ENCODE data around the gene RNASEH2B. TPM values are rescaled to one million over a fixed set of nuclear protein-coding genes. Genes with fewer than 3 reads are reported as not detected.

Gene RNASEH2B
- total and polyA plus RNA-seq, 2 experiments from 2014 or later, result 39.0 to 64.8 TPM

DNA sequence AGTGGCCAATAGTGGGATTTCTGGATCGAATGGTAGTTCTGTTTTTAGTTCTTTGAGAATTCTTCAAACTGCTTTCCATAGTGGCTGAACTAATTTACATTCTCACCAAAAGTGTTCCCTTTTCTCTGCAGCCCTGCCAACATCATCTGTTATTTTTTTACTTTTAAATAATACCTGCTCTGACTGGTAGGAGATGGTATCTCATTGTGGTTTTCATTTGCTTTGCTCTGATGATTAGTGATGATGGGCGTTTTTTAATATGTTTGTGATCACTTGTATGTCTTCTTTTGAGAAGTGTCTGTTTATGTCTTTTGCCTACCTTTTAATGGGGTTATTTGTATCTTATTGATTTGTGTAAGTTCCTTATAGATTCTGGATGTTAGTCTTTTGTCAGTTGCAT, 48.0 kb downstream of the RNASEH2B start:
- peaks cover 15% of the 10 kb centered on the region for H3K4me1 Mint-ChIP-seq

More for the DNA sequence above, 48.0 kb downstream of the RNASEH2B start:
- Histone ChIP-seq H3K27me3 (ENCODE audit: insufficient read depth) (no peaks in the 10 kb centered on the region), H2AFZ (no peak overlapping the region), H3K4me1 (ENCODE audit: insufficient read depth) (no peaks in the 10 kb centered on the region), H3K36me3 (ENCODE audit: insufficient read depth) (no peaks in the 10 kb centered on the region), H3F3A (replicated peaks; ENCODE audit: low read depth) (no peaks in the 10 kb centered on the region), H3K27ac (ENCODE audit: low read depth) (no peak overlapping the region), H3K9me2 (ENCODE audit: insufficient read depth) (no peaks in the 10 kb centered on the region), H3K79me2 (replicated peaks; ENCODE audit: insufficient read depth) (no peaks in the 10 kb centered on the region), H3K4me2 (no peak overlapping the region), H3K4me3 (no peak overlapping the region), H4K20me1 (replicated peaks; ENCODE audit: insufficient read depth) (no peaks in the 10 kb centered on the region)
- H3K27ac Mint-ChIP-seq, result no peak overlapping the region
- TF ChIP-seq ETS1 (IDR thresholded peaks at IDR 0.05) (no peak), ZNF331 (CRISPR knock-in tag; IDR thresholded peaks at IDR 0.05; ENCODE audit: low read depth) (no peak), EZH2phosphoT487 (IDR thresholded peaks at IDR 0.05; ENCODE audit: unreplicated experiment) (no peak), STAT1 (IDR thresholded peaks at IDR 0.05; ENCODE audit: unreplicated experiment) (no peak)
- TF ChIP-seq, protein P1, sequence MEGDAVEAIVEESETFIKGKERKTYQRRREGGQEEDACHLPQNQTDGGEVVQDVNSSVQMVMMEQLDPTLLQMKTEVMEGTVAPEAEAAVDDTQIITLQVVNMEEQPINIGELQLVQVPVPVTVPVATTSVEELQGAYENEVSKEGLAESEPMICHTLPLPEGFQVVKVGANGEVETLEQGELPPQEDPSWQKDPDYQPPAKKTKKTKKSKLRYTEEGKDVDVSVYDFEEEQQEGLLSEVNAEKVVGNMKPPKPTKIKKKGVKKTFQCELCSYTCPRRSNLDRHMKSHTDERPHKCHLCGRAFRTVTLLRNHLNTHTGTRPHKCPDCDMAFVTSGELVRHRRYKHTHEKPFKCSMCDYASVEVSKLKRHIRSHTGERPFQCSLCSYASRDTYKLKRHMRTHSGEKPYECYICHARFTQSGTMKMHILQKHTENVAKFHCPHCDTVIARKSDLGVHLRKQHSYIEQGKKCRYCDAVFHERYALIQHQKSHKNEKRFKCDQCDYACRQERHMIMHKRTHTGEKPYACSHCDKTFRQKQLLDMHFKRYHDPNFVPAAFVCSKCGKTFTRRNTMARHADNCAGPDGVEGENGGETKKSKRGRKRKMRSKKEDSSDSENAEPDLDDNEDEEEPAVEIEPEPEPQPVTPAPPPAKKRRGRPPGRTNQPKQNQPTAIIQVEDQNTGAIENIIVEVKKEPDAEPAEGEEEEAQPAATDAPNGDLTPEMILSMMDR (conservative IDR thresholded peaks at IDR 0.05; ENCODE audit: low read depth in 2 of 2), result no peak
- TF ChIP-seq, protein P2, sequence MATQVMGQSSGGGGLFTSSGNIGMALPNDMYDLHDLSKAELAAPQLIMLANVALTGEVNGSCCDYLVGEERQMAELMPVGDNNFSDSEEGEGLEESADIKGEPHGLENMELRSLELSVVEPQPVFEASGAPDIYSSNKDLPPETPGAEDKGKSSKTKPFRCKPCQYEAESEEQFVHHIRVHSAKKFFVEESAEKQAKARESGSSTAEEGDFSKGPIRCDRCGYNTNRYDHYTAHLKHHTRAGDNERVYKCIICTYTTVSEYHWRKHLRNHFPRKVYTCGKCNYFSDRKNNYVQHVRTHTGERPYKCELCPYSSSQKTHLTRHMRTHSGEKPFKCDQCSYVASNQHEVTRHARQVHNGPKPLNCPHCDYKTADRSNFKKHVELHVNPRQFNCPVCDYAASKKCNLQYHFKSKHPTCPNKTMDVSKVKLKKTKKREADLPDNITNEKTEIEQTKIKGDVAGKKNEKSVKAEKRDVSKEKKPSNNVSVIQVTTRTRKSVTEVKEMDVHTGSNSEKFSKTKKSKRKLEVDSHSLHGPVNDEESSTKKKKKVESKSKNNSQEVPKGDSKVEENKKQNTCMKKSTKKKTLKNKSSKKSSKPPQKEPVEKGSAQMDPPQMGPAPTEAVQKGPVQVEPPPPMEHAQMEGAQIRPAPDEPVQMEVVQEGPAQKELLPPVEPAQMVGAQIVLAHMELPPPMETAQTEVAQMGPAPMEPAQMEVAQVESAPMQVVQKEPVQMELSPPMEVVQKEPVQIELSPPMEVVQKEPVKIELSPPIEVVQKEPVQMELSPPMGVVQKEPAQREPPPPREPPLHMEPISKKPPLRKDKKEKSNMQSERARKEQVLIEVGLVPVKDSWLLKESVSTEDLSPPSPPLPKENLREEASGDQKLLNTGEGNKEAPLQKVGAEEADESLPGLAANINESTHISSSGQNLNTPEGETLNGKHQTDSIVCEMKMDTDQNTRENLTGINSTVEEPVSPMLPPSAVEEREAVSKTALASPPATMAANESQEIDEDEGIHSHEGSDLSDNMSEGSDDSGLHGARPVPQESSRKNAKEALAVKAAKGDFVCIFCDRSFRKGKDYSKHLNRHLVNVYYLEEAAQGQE (IDR thresholded peaks at IDR 0.05; ENCODE audit: unreplicated experiment), result no peak
- H3K4me3 Mint-ChIP-seq, result no peak overlapping the region
- peaks cover 5% of the 10 kb centered on the region; the same call in 2 of the 3 replicates for H3K36me3 Mint-ChIP-seq (ENCODE audit: low read depth)
- H3K27me3 Mint-ChIP-seq (ENCODE audit: insufficient read depth, low read depth, poor library complexity), result no peaks in the 10 kb centered on the region
- ATAC-seq (no peak), DNase-seq (ENCODE audit: low spot score) (no peak)
- no peaks in the 10 kb centered on the region for H3K9me3 Mint-ChIP-seq

Data from GM23338 (cell line).